ENCODE measurements around the gene DRG1.
"Not testable (repeated sequence)": the region's sequence is repeated elsewhere in the genome, so short reads cannot be mapped to it uniquely, and the experiment has no call there.

Gene DRG1

GRCh38 chr22:31442768-31443489 is 43.5 kb downstream of the DRG1 start:
- no peak for DNase-seq (ENCODE audit: low read depth in 2 of 2)

- DNase-seq (ENCODE audit: low read depth in 2 of 2): no peak
These were observed 44.1 kb downstream of the DRG1 start for GRCh38 chr22:31443516-31443915.

GRCh38 chr22:31445642-31446041 is 46.2 kb downstream of the DRG1 start:
- no peak for DNase-seq (ENCODE audit: low read depth in 2 of 2)

DNA sequence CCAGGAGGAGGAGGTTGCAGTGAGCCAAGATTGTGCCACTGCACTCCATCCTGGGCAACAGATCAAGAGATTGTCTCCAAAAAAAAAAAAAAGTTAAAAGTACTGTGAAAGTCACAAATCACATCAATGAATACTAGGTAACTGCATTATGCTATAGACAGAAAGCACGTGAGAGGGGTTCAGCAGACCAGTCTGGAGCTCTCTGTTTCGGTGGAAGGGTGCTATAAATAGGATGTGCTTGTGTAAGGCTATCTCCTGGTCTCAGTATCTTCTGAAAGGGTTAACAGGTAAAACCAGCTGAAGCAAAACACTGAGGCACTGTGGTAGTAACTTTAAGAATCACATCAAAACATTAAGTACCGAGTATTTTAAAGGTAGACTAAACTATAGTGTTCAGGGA is 46.8 kb downstream of the DRG1 start:
- DNase-seq (ENCODE audit: low read depth in 2 of 2): no peak

DNA sequence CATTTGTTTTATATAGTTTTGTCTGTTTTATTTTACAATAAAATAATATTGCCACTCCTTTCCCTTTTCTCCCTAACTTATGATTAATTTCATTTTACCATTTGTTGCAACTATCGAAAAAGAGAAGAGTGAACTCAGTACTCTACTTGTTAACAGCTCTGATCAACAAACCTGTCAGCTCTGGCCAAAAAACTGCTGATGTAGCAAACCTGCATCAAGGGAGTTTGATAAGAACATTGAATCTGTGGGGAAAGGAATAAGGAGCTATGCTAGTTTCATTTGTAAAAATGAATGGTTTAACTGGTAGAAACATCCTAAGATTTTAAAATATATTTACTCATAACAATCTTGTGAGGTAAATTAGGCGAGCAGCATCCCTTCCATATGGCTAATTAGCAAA is 47.4 kb downstream of the DRG1 start:
- DNase-seq (ENCODE audit: low read depth in 2 of 2): no peak

DNA sequence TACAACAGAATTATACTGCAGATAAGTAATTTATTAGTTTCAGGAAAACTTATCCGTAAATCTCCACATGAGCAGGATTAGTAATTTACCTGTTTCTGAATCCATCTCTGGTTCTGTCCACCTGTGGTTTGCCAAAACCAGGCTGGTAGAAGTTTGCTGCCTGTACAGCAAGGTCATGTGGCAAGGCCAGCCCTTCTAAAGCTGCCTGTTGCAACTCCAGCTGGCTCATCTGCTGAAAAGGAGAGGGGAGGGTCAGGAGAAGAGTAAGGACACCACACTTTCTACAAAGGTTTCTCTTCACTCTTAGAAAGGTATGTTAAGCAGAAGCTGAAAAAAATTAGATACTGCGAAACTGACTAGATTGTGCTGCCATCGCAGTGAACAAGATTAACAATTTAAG is 47.9 kb downstream of the DRG1 start:
- DNase-seq (ENCODE audit: low read depth in 2 of 2): no peak

DNA sequence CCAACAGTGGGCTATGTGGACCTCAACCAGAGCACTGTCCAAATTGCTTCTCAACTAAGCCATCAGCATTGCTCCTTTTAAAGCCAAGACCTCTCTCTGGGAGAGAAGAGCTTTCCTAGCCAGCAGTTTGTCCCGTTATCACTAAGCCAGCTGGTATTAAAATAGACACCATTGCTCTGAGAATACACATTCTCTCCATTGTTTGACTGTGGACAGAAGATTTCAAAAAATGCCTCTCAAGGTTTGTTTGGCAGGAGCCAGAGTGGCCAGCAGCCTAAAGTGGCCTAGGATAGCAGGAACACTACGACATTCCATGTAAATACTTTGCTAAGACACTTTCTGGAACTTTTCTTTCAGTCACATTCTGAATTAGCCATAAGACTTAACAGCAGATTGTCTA is 49.0 kb downstream of the DRG1 start:
- no peak for DNase-seq (ENCODE audit: low read depth in 2 of 2)

DNA sequence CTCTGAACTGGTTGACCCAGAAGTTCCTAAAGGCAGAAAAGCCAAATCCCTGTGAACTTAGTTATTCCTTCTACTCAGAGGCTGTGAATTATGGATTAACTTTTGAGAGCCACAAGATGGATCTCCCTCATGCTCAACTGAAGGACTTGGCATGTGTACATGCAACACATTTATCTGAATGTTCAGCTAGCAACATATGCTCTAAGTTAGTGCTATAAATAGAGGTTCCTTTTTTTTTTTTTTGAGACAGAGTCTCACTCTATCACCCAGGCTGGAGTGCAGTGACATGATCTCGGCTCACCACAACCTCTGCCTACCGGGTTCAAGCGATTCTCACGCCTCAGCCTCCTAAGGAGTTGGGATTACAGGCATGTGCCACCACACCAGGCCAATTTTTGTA is 50.1 kb downstream of the DRG1 start:
- no peak for DNase-seq (ENCODE audit: low read depth in 2 of 2)

DNA sequence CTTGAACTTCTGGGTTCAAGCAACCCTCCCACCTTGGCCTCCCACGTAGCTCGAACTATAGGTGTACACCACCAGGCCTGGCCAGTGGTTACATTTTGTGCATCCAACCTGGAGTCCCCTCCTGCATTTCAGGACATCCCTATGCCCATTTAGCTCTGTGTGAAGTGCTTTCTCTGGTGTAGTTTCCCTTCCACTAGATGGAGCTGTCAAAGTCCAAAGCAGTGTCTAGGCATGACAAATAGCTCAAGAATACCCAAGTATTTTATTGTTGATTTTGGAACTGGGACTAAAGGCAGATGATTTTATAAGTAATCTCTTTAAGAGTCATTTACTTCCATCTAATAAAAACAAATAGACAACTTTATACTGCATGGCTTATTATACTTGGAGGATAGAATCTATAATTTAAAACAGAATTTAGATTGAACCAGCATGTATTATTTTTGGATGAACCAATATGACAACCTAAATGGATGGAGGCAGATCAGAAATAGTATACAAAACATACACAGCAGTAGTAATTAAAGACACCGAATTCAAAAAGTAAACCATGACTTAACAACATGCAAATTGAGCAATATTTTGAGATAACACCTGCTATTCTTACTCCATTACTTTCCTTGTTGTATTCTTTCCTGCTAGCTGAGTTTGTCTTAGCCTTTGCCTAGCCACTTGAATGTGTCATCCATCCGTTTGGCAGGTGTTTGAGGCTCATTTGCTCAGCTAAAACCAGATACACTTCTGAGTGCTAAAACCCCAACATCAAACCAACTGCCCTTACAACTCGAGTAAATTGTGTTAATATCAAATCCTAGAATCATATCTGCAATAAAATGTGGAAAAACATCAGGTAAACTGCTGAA is 52.5 kb downstream of the DRG1 start:
- no peak for DNase-seq (ENCODE audit: low read depth in 2 of 2)

DNA sequence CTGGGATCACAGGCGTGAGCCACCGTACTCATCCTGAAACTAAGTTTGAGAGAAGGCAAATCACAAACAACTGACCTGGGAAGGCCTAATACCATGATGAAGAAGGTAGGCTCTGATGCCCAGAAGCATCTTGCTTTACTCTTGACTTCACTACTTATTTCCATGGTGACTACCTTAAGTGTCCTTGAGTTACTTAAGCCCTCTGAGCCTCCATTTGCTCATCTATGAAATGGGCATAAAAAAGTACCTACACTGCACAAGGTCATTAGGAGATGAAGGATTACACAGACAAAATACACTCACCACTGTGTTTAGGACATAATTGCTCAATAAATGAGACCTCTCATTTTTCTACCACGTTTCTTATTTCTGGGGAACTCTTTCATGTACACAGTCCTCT is 62.3 kb downstream of the DRG1 start:
- DNase-seq (ENCODE audit: low read depth in 2 of 2): no peak

- DNase-seq (ENCODE audit: low read depth in 2 of 2): no peak
These were observed 65.9 kb downstream of the DRG1 start for GRCh38 chr22:31465307-31465706.

DNA sequence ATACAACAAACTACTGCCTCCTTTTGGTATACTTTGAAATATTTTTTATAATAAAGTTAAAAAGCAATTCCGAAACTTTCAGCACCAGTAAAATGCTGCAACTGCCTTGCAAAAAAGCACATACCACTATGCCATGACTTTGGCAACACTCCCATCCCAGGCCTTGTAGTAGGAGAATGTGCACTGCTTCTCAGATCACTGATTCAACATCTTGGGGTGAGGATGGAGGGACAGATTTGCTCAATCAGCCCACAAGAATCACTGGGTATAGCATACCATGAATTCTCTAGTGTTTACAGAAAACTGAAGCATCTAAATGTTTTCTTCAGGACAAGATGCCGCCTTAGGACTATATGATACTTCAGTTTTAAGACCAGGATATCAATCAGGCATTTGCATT is 75.3 kb downstream of the DRG1 start:
- DNase-seq (ENCODE audit: low read depth in 2 of 2): no peak

DNA sequence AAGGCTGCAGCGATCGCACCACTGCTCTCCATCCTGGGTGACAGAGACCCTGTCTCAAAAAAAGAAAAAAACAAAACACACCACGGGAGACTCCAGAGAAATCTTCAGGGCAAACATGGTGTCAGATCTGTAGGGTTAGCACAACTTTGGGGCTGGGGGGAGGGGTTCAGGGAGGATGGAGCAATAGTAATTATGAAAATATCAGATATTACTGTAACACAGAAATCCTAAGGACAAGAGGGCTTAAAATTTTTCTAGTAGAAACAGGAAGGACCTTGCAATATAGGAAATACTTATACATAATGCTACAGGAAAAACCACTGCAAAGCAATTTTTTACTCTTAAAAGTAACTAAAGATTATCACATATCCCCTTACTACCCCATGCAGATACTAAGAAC is 76.4 kb downstream of the DRG1 start:
- DNase-seq (ENCODE audit: low read depth in 2 of 2): no peak

- DNase-seq (ENCODE audit: low read depth in 2 of 2): no peak
These were observed 77.9 kb downstream of the DRG1 start for GRCh38 chr22:31477329-31477728.

GRCh38 chr22:31481129-31481528 is 81.7 kb downstream of the DRG1 start:
- DNase-seq (ENCODE audit: low read depth in 2 of 2): no peak

DNA sequence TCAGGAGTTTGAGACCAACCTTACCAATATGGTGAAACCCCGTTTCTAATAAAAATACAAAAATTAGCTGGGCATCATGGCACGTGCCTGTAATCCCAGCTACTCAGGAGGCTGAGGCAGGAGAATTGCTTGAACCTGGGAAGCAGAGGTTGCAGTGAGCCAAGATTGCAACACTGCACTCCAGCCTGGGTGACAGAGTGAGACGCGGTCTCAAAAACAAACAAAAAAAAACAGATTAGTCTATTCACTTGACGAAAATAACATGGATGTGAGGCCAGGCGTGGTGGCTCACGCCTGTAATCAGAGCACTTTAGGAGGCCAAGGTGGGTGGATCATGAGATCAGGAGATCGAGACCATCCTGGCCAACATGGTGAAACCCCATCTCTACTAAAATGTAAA is 83.1 kb downstream of the DRG1 start:
- DNase-seq (ENCODE audit: low read depth in 2 of 2): not testable (repeated sequence)
